SU-DHL-6 (cell line): ENCODE measurements around the gene PTPRE.

Experiments
- CTCF ChIP-seq: fragments of 200-600 bp; sonication (generic); IDR thresholded peaks from one replicate; pipeline ENCODE4 v1.5.1; 2017; ENCODE audit warnings: antibody characterized with exemption, mild to moderate bottlenecking, low read length, moderate library complexity; ENCODE audit not compliant: insufficient read depth, poor library complexity, severe bottlenecking
- EZH2phosphoT487 ChIP-seq: fragments of 200-600 bp; sonication (generic), shearing (Covaris generic); conservative IDR thresholded peaks from 2 replicates; pipeline ENCODE4 v1.6.1; 2018; ENCODE audit warnings: mild to moderate bottlenecking, antibody characterized with exemption, low read length, moderate library complexity, mixed read lengths

- TF ChIP-seq CTCF (no peak), EZH2phosphoT487 (no peak)
Observed at GRCh38 chr10:128124813-128125403, 218.0 kb downstream of the PTPRE start.
